Activated CD4-positive, alpha-beta T cell treated with anti-CD3 and anti-CD28 coated beads, Interleukin-2, amount 50 U/mL, for 48 hours (primary cell): ENCODE measurements around the gene NUTM2G.
"Not testable (repeated sequence)": the region's sequence is repeated elsewhere in the genome, so short reads cannot be mapped to it uniquely, and the experiment has no call there.

Source experiments
- DNase-seq, 2 experiments: peaks; one replicate each; pipeline ENCODE4 v3.0.0-alpha.2; 2020

NUTM2G gene

GRCh38 chr9:96949346-96949745 lies 20.7 kb downstream of the NUTM2G start:
- not testable (repeated sequence) for DNase-seq

GRCh38 chr9:96950539-96950938 lies 21.9 kb downstream of the NUTM2G start:
- not testable (repeated sequence) for DNase-seq

DNA sequence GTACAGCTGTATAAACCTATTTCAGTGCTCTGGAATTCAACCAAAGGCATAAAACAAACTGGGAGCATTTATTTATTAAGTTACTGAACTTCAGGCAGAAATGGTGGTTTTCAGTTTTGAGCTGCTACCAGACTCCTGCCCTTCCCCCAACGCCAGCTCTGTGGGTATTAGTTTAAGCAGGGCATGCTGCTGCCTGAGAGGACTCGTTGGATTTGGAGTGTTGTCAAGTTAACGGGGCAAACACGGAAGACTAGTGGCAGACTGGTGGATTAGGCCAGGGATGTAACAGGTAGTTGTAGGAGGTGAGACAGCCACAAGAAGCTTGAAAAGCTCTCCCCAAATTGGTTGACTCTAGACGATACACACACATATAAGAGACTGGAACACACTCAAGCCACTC lies 38.9 kb downstream of the NUTM2G start:
- not testable (repeated sequence) for DNase-seq

DNA sequence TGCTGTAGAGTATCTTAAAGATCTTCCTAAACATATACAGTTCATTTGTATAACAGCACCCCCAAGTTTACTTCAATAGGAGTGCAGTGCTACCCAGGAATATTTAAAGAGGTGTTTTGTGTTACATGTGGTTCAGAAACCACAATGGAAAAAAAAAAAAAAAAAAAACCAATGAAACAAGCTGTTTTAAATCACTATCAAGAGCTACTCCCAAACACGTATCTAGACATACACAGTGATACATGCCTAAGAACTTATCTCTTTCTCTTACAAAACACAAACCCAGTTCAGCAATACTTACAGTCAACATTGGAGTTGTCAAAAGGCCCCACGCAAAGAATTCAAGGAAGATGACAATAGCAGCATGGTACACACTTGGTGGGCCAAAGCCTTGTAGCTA lies 43.9 kb downstream of the NUTM2G start:
- not testable (repeated sequence) for DNase-seq

GRCh38 chr9:96974037-96974436 lies 45.4 kb downstream of the NUTM2G start:
- not testable (repeated sequence) for DNase-seq

DNA sequence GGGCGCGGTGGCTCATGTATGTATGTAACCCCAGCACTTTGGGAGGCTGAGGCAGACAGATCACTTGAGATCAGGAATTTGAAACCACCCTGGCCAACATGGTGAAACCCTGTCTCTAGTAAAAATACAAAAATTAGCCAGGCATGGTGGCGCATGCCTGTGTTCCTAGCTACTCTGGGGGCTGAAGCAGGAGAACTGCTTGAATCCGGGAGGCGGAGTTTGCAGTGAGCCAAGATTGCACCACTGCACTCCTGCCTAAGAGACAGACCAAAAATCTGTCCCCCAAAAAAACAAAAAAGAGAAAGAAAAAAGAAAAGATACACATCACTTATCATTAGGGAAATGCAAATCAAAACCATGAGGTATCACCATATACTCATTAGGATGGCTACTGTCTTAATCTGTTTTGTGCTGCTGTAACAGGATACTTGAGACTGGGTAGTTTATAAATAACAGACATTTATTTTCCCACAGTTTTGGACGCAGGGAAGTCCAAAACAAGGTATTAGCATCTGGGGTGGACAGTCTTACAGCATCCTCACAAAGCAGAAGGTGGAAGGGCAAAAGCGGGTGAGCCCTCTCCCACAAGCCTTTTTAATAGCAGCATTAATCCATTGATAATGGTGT lies 55.0 kb downstream of the NUTM2G start:
- DNase-seq: not testable (repeated sequence)

- DNase-seq: not testable (repeated sequence)
These were observed 55.5 kb downstream of the NUTM2G start for GRCh38 chr9:96984139-96984538.

DNA sequence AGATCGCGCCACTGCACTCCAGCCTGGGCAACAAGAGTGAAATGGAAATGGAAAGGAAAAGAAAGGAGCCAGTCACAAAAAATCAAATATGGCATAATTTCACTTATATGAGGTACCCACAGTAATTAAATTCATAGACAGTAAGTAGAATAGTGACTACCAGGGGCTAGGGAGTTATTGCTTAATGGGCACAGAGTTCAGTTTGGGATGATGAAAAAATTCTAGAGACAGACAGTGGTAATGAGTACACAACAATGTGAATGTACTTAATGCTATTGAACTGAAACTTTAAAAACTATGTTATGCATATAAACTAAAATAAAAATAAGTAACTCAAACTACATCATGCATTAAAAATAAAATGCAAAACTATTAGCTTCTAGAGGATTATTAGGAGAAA lies 56.2 kb downstream of the NUTM2G start:
- DNase-seq: not testable (repeated sequence)
